HepG2 (cell line): ENCODE results near the gene SAMD14. TPM values are rescaled to one million over a fixed set of nuclear protein-coding genes. Genes with fewer than 3 reads are reported as not detected.

Experiments used
- ATAD3A ChIP-seq: sonication (generic); formaldehyde crosslinking; IDR thresholded peaks from 2 replicates; pipeline ENCODE4 v1.4.0; 2020; ENCODE audit warnings: missing genetic modification reagents
- CCDC6 ChIP-seq: sonication (generic); formaldehyde crosslinking; IDR thresholded peaks from 2 replicates; pipeline ENCODE4 v1.8.1; 2022; ENCODE audit warnings: mild to moderate bottlenecking, missing genetic modification reagents, moderate library complexity
- HIVEP1 ChIP-seq: sonication (generic); formaldehyde crosslinking; IDR thresholded peaks from 2 replicates; pipeline ENCODE4 v1.4.0; 2020; ENCODE audit warnings: mild to moderate bottlenecking, missing genetic modification reagents
- HMGA1 ChIP-seq: sonication (generic); formaldehyde crosslinking; conservative IDR thresholded peaks from 2 replicates; pipeline ENCODE4 v1.4.0; 2020; ENCODE audit warnings: missing genetic modification reagents
- MAFF ChIP-seq: IDR thresholded peaks from 2 replicates; pipeline ENCODE4 v1.6.1; 2011; ENCODE audit warnings: low read depth, low read length, improper control_type of control experiment
- NBN ChIP-seq: fragments of 450-650 bp; conservative IDR thresholded peaks from 2 replicates; pipeline ENCODE4 v1.6.1; 2017
- NFKBIZ ChIP-seq: IDR thresholded peaks from 2 replicates; pipeline ENCODE4 v1.6.1; 2018; ENCODE audit warnings: missing genetic modification reagents, missing compliant biosample characterization
- RFXAP ChIP-seq: sonication (generic); formaldehyde crosslinking; IDR thresholded peaks from 2 replicates; pipeline ENCODE4 v1.4.0; 2020; ENCODE audit warnings: missing genetic modification reagents, borderline replicate concordance
- SIX4 ChIP-seq: sonication (generic); formaldehyde crosslinking; IDR thresholded peaks from 2 replicates; pipeline ENCODE4 v1.4.0; 2020; ENCODE audit warnings: missing genetic modification reagents
- SP5 ChIP-seq: IDR thresholded peaks from 2 replicates; pipeline ENCODE4 v1.6.1; 2016; ENCODE audit warnings: low read depth, borderline replicate concordance
- SRSF4 ChIP-seq: fragments of 200-400 bp; formaldehyde crosslinking; IDR thresholded peaks from one replicate; pipeline ENCODE4 v1.6.1; 2018; ENCODE audit warnings: mild to moderate bottlenecking, low read depth, low read length, moderate library complexity; ENCODE audit not compliant: poor library complexity, severe bottlenecking
- TCF7 ChIP-seq: sonication (generic); IDR thresholded peaks from 2 replicates; pipeline ENCODE4 v1.6.1; 2016; ENCODE audit warnings: antibody characterized with exemption, low read depth
- XBP1 ChIP-seq: sonication (generic); formaldehyde crosslinking; IDR thresholded peaks from 2 replicates; pipeline ENCODE4 v1.5.0; 2020; ENCODE audit warnings: missing genetic modification reagents
- ZFP36 ChIP-seq: fragments of 150-350 bp; IDR thresholded peaks from 2 replicates; pipeline ENCODE4 v1.6.1; 2018; ENCODE audit warnings: borderline replicate concordance, low read length, low read depth; ENCODE audit not compliant: partially characterized antibody
- ZNF724P ChIP-seq: sonication (generic); formaldehyde crosslinking; IDR thresholded peaks from 2 replicates; pipeline ENCODE4 v1.8.0; 2022; ENCODE audit warnings: missing genetic modification reagents, borderline replicate concordance
- polyA plus RNA-seq, 8 experiments: library from polyadenylated mRNA; depleted of rRNA in 3 of 8; stranded (reverse) in 7 of 8; unstranded in 1 of 8; fragments of >200 nt; fragmentation: Illumina TruSeq in 4 of 8; extraction: Trizol in 4 of 8; gene quantifications; 2 replicates each; pipeline versions ENCODE4 v1.2.1 to v1.2.3, GENCODE V29; 2011 to 2016; ENCODE audit warnings: low read depth in 4 of 8, missing spikeins in 1 of 8, mixed read lengths in 1 of 8; ENCODE audit not compliant: insufficient read depth in 1 of 8
- total RNA-seq, 5 experiments: library from RNA; depleted of rRNA; stranded (reverse); fragments of >200 nt; fragmentation: Illumina TruSeq; extraction: Trizol; gene quantifications; 2 replicates each; pipeline ENCODE4 v1.2.3, GENCODE V29; 2016; ENCODE audit warnings: low read depth in 1 of 5
- TF ChIP-seq, protein P1 (sequence below): sonication (generic); formaldehyde crosslinking; IDR thresholded peaks from 2 replicates; pipeline ENCODE4 v1.5.1; 2020; ENCODE audit warnings: mild to moderate bottlenecking, missing genetic modification reagents, borderline replicate concordance
- TF ChIP-seq, protein P2 (sequence below), 2 experiments: sonication (generic) in 1 of 2; formaldehyde crosslinking in 1 of 2; IDR thresholded peaks; 2 replicates each; pipeline versions ENCODE4 v1.5.1 to v1.6.1; 2011 to 2020; ENCODE audit warnings: borderline replicate concordance in 1 of 2, low read depth in 1 of 2, low read length in 1 of 2, mild to moderate bottlenecking in 1 of 2, missing genetic modification reagents in 1 of 2, moderate library complexity in 1 of 2
- TF ChIP-seq, protein P3 (sequence below): sonication (generic); formaldehyde crosslinking; IDR thresholded peaks from 2 replicates; pipeline ENCODE4 v1.5.0; 2020; ENCODE audit warnings: mild to moderate bottlenecking, missing genetic modification reagents
- TF ChIP-seq, protein P4 (sequence below): sonication (generic); formaldehyde crosslinking; IDR thresholded peaks from 2 replicates; pipeline ENCODE4 v1.5.1; 2020; ENCODE audit warnings: missing genetic modification reagents, mild to moderate bottlenecking, borderline replicate concordance

SAMD14 gene
- total and polyA plus RNA-seq, 2 of the 13 experiments (the other 11 are each of a cell fraction or from before 2014, with no cell fraction given), result 0.07 to 0.22 TPM

DNA sequence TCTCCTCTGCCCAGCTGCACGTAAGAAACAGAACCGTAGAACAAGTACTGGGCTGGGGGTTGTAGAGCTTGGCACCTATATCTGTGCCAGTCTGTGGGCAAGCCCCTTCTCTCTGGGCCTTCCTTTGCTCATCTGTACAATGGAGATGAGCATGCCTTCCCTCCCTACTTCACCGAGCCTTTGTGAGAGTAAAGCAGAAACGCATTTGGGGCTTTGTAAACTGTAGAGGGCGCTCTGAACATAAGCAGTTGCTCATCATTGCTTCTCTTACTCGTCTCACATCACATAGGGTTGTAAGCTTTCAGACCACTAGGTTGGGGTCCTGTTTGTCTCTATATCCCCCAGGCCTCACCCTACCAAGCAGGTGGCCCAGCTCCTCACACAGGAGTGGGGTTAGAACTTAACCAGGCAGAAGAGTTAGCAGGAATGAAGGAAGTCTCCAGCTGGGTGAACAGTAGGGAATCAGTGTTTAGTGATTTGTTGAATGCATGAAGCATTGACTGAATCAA, 15.1 kb downstream of the SAMD14 start (continued):
- TF ChIP-seq, protein P1, sequence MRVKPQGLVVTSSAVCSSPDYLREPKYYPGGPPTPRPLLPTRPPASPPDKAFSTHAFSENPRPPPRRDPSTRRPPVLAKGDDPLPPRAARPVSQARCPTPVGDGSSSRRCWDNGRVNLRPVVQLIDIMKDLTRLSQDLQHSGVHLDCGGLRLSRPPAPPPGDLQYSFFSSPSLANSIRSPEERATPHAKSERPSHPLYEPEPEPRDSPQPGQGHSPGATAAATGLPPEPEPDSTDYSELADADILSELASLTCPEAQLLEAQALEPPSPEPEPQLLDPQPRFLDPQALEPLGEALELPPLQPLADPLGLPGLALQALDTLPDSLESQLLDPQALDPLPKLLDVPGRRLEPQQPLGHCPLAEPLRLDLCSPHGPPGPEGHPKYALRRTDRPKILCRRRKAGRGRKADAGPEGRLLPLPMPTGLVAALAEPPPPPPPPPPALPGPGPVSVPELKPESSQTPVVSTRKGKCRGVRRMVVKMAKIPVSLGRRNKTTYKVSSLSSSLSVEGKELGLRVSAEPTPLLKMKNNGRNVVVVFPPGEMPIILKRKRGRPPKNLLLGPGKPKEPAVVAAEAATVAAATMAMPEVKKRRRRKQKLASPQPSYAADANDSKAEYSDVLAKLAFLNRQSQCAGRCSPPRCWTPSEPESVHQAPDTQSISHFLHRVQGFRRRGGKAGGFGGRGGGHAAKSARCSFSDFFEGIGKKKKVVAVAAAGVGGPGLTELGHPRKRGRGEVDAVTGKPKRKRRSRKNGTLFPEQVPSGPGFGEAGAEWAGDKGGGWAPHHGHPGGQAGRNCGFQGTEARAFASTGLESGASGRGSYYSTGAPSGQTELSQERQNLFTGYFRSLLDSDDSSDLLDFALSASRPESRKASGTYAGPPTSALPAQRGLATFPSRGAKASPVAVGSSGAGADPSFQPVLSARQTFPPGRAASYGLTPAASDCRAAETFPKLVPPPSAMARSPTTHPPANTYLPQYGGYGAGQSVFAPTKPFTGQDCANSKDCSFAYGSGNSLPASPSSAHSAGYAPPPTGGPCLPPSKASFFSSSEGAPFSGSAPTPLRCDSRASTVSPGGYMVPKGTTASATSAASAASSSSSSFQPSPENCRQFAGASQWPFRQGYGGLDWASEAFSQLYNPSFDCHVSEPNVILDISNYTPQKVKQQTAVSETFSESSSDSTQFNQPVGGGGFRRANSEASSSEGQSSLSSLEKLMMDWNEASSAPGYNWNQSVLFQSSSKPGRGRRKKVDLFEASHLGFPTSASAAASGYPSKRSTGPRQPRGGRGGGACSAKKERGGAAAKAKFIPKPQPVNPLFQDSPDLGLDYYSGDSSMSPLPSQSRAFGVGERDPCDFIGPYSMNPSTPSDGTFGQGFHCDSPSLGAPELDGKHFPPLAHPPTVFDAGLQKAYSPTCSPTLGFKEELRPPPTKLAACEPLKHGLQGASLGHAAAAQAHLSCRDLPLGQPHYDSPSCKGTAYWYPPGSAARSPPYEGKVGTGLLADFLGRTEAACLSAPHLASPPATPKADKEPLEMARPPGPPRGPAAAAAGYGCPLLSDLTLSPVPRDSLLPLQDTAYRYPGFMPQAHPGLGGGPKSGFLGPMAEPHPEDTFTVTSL (CRISPR knock-in tag), result no peak
- TF ChIP-seq HMGA1 (CRISPR knock-in tag) (no peak), SIX4 (no peak), SP5 (CRISPR knock-in tag) (0 out of 2 replicates have a peak, but pooled peaks have one; percentile 26), MAFF (no peak), NBN (no peak), HIVEP1 (no peak), TCF7 (no peak), ZNF724P (CRISPR knock-in tag) (no peak), XBP1 (CRISPR knock-in tag) (no peak), ZFP36 (no peak), SRSF4 (no peak), CCDC6 (CRISPR knock-in tag) (no peak), RFXAP (CRISPR knock-in tag) (no peak), ATAD3A (CRISPR knock-in tag) (no peak), NFKBIZ (CRISPR knock-in tag) (no peak)
- TF ChIP-seq, protein P2, sequence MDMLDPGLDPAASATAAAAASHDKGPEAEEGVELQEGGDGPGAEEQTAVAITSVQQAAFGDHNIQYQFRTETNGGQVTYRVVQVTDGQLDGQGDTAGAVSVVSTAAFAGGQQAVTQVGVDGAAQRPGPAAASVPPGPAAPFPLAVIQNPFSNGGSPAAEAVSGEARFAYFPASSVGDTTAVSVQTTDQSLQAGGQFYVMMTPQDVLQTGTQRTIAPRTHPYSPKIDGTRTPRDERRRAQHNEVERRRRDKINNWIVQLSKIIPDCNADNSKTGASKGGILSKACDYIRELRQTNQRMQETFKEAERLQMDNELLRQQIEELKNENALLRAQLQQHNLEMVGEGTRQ (IDR thresholded peaks at IDR 0.05; ENCODE audit: low read depth, low read length), result no peak
- TF ChIP-seq, protein P2 (CRISPR knock-in tag; IDR thresholded peaks at IDR 0.05; ENCODE audit: borderline replicate concordance), result no peak
- TF ChIP-seq, protein P3, sequence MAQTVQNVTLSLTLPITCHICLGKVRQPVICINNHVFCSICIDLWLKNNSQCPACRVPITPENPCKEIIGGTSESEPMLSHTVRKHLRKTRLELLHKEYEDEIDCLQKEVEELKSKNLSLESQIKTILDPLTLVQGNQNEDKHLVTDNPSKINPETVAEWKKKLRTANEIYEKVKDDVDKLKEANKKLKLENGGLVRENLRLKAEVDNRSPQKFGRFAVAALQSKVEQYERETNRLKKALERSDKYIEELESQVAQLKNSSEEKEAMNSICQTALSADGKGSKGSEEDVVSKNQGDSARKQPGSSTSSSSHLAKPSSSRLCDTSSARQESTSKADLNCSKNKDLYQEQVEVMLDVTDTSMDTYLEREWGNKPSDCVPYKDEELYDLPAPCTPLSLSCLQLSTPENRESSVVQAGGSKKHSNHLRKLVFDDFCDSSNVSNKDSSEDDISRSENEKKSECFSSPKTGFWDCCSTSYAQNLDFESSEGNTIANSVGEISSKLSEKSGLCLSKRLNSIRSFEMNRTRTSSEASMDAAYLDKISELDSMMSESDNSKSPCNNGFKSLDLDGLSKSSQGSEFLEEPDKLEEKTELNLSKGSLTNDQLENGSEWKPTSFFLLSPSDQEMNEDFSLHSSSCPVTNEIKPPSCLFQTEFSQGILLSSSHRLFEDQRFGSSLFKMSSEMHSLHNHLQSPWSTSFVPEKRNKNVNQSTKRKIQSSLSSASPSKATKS (CRISPR knock-in tag), result no peak
- TF ChIP-seq, protein P4, sequence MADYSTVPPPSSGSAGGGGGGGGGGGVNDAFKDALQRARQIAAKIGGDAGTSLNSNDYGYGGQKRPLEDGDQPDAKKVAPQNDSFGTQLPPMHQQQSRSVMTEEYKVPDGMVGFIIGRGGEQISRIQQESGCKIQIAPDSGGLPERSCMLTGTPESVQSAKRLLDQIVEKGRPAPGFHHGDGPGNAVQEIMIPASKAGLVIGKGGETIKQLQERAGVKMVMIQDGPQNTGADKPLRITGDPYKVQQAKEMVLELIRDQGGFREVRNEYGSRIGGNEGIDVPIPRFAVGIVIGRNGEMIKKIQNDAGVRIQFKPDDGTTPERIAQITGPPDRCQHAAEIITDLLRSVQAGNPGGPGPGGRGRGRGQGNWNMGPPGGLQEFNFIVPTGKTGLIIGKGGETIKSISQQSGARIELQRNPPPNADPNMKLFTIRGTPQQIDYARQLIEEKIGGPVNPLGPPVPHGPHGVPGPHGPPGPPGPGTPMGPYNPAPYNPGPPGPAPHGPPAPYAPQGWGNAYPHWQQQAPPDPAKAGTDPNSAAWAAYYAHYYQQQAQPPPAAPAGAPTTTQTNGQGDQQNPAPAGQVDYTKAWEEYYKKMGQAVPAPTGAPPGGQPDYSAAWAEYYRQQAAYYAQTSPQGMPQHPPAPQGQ (CRISPR knock-in tag), result no peak
